Left lung (tissue), 10 donors: ENCODE results near the gene ADGRB3. TPM values are rescaled to one million over a fixed set of nuclear protein-coding genes. Genes with fewer than 3 reads are reported as not detected.

Experiments
- ATAC-seq: fragments of 200-7000 bp; cut with Tn5 transposase; one replicate; pipeline ENCODE4 v1.9.1; 2020; ENCODE audit warnings: moderate library complexity
- DNase-seq, 4 donors: peaks; one replicate each; pipeline ENCODE4 v3.0.0-alpha.2; 2013 to 2020
- H3K27ac ChIP-seq, 2 donors: fragments of 200-600 bp; sonication (generic) in 1 of 2; one replicate each; pipeline versions ENCODE4 v1.5.0 to v1.8.0; 2020 to 2021
- H3K27me3 ChIP-seq, 2 donors: fragments of 200-600 bp; sonication (generic) in 1 of 2; one replicate each; pipeline versions ENCODE4 v1.5.0 to v1.8.0; 2020 to 2021
- H3K36me3 ChIP-seq, 2 donors: fragments of 200-600 bp; sonication (generic) in 1 of 2; one replicate each; pipeline versions ENCODE4 v1.5.0 to v1.8.0; 2020 to 2021
- H3K4me1 ChIP-seq, 2 donors: fragments of 200-600 bp; one replicate each; pipeline ENCODE4 v1.8.0; 2021
- H3K4me3 ChIP-seq, 2 donors: fragments of 200-600 bp; sonication (generic) in 1 of 2; one replicate each; pipeline versions ENCODE4 v1.5.0 to v1.8.0; 2020 to 2021; ENCODE audit warnings: mild to moderate bottlenecking in 1 of 2
- H3K9me3 ChIP-seq, 2 donors: fragments of 200-600 bp; sonication (generic) in 1 of 2; one replicate each; pipeline versions ENCODE4 v1.5.0 to v1.8.0; 2020 to 2021
- intact Hi-C, 2 donors: fragments of 100-400 bp; cut with DNase I; formaldehyde crosslinking; loops; one replicate each; pipeline versions ENCODE4 v1.11.2 to v1.14.2; 2022
- polyA plus RNA-seq, 6 donors: library from polyadenylated mRNA; unstranded; fragments of 120-200 nt; gene quantifications; one replicate each; pipeline ENCODE4 v1.2.1, GENCODE V29; 2013; ENCODE audit not compliant: insufficient read length in 6 of 6
- total RNA-seq, 2 donors: library from RNA; stranded (reverse); fragmentation: NEBNext Ultra II Directional; extraction: Animal tissue kit (Norgen Biotek cat#: 25700); gene quantifications; one replicate each; pipeline ENCODE4 v1.2.1, GENCODE V29; 2021
- TF ChIP-seq, protein P1 (sequence below), 2 donors: fragments of 200-600 bp; sonication (generic) in 1 of 2; IDR thresholded peaks; one replicate each; pipeline versions ENCODE4 v1.5.0 to v1.8.0; 2021; ENCODE audit warnings: antibody characterized with exemption in 2 of 2
- donor health status: DM: no; HTN: yes; CAD: no.
- donor health status: DM: no; HTN: no; CAD: no.

Gene ADGRB3
- total and polyA plus RNA-seq, 8 donors = 2.0 to 22.4 (median 13.7) TPM

DNA sequence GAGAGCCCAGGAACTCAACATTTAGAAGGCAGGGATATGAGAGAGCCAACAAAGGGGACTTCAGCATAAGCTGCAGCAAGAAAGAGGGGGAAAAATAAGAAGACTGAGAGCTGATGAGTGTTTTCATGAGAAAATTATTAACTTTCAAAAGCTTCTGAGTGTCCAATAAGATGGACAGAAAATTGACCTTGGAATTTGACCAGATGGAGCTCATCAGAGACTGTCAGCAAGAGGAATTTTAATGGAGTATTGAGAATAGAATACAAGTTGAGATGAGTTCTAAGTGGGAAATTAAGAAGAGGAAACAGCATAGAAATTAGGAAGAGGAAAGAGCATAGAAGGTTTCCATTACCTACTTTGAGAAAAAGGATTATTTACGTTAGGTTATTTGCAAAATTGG is 733.5 kb downstream of the ADGRB3 start:
- Histone ChIP-seq H3K4me1 (no peaks in the 10 kb centered on the region), H3K27me3 (no peaks in the 10 kb centered on the region), H3K27ac (no peak overlapping the region), H3K36me3 (no peaks in the 10 kb centered on the region), H3K4me3 (no peak overlapping the region), H3K9me3 (no peaks in the 10 kb centered on the region)
- TF ChIP-seq, protein P1, sequence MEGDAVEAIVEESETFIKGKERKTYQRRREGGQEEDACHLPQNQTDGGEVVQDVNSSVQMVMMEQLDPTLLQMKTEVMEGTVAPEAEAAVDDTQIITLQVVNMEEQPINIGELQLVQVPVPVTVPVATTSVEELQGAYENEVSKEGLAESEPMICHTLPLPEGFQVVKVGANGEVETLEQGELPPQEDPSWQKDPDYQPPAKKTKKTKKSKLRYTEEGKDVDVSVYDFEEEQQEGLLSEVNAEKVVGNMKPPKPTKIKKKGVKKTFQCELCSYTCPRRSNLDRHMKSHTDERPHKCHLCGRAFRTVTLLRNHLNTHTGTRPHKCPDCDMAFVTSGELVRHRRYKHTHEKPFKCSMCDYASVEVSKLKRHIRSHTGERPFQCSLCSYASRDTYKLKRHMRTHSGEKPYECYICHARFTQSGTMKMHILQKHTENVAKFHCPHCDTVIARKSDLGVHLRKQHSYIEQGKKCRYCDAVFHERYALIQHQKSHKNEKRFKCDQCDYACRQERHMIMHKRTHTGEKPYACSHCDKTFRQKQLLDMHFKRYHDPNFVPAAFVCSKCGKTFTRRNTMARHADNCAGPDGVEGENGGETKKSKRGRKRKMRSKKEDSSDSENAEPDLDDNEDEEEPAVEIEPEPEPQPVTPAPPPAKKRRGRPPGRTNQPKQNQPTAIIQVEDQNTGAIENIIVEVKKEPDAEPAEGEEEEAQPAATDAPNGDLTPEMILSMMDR (IDR thresholded peaks at IDR 0.05) = no peak
- ATAC-seq (no peak), DNase-seq (peak in 2 of 4 donors; percentile 59 to 67)
- intact Hi-C loops = no loop called here

DNA sequence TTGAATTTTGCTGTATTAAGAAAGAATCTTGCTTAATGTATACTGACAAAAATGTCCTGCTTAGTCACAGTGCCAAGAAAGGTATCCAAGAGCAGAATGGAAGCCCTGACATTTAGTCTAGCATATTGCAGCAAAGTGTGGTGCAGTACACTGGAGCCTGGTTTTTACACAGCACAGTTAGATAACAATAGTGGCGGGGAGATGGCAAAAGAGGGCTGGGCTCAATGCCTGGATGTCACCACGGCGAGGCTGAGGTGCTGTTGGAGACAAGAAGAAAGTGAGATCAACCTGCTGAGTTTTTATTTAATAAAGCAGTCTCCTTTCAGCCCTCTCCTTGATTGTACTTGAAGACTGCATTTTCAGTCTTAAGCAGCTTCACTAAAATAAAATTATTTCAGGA is 735.7 kb downstream of the ADGRB3 start:
- TF ChIP-seq, protein P1 (IDR thresholded peaks at IDR 0.05) = no peak
- intact Hi-C loops = no loop called here
- Histone ChIP-seq H3K27ac (no peak overlapping the region), H3K9me3 (no peaks in the 10 kb centered on the region), H3K36me3 (no peaks in the 10 kb centered on the region), H3K27me3 (no peaks in the 10 kb centered on the region), H3K4me3 (no peak overlapping the region), H3K4me1 (no peaks in the 10 kb centered on the region)
- DNase-seq (no peak), ATAC-seq (no peak)

DNA sequence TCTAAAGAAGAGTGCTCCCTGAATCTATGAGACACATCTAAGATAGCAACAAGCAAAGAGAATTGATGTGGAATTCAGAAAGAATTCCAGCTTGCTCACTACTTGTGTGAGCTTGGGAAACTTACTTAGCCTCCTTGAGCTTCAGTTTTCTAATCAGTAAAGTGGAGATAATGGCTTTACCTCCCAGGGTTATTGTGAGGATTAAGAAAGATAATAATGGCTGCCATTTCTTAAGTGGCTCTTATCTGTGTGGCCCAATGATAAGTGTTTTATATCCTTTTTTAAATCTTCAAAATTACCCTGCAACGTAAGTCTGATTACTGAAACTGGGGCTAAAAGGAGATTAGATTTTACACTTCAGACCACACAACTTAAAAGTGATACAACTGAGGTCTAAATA is 743.2 kb downstream of the ADGRB3 start:
- Histone ChIP-seq H3K4me1 (no peaks in the 10 kb centered on the region), H3K27ac (no peak overlapping the region), H3K27me3 (no peaks in the 10 kb centered on the region), H3K36me3 (no peaks in the 10 kb centered on the region), H3K9me3 (no peaks in the 10 kb centered on the region), H3K4me3 (no peak overlapping the region)
- ATAC-seq = no peak
- DNase-seq = no peak
- TF ChIP-seq, protein P1 (IDR thresholded peaks at IDR 0.05) = no peak
- intact Hi-C loops = no loop called here

DNA sequence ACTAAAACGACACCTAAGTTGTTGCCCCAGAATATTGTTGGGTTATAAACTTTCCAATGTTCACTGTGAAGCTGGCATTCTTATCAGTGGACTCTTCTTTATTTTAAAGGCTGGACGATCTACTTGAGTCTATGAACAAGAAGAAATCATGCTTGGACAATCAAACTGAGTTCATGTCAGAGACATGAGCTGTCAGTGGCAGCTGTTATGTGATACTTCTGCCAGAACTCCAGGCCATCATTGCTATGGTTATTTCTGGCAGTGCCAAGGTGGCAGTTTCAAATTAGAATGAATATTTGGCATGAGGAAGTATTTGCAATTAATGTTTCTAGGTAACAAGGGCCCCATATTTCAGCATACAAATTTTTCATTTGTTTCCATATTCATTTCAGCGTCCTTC is 744.4 kb downstream of the ADGRB3 start:
- TF ChIP-seq, protein P1 (IDR thresholded peaks at IDR 0.05) = no peak
- Histone ChIP-seq H3K27me3 (no peaks in the 10 kb centered on the region), H3K27ac (no peak overlapping the region), H3K4me3 (no peak overlapping the region), H3K9me3 (no peaks in the 10 kb centered on the region), H3K36me3 (no peaks in the 10 kb centered on the region), H3K4me1 (no peaks in the 10 kb centered on the region)
- ATAC-seq (no peak), DNase-seq (no peak)
- intact Hi-C loops = no loop called here

DNA sequence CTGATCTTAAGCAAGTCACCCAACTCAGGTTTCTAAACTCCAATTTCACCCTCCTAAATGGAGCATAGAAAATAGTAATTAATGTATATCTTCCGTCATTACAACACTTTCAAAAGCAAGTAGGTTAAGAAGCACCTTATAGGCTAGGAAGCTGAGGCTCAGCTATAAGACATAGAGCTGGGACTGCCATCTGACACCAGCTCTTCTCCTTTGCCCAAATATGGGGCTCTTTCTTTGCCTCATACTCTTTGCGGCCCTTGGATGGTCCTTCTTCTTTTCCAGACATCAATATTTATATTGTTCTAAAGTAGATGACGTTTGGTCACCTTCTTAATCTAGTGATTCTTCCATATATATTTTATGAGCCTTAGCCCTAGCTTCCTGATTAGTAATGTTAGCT is 748.5 kb downstream of the ADGRB3 start:
- Histone ChIP-seq H3K27me3 (no peaks in the 10 kb centered on the region), H3K4me3 (no peak overlapping the region), H3K4me1 (no peaks in the 10 kb centered on the region), H3K9me3 (no peaks in the 10 kb centered on the region), H3K27ac (no peak overlapping the region), H3K36me3 (no peaks in the 10 kb centered on the region)
- ATAC-seq (no peak), DNase-seq (no peak)
- TF ChIP-seq, protein P1 (IDR thresholded peaks at IDR 0.05) = no peak
- intact Hi-C loops = no loop called here
